Smooth muscle cell of trachea (primary cell): ENCODE results near the gene ZNF502. TPM values are rescaled to one million over a fixed set of nuclear protein-coding genes. Genes with fewer than 3 reads are reported as not detected.

Source experiments
- total RNA-seq: library from RNA; depleted of rRNA; stranded (reverse); fragments of >200 nt; gene quantifications from 2 replicates; pipeline ENCODE4 v1.2.1, GENCODE V29; 2014

Gene ZNF502
- 3.6 and 6.0 TPM in 2 replicates for total RNA-seq

DNA sequence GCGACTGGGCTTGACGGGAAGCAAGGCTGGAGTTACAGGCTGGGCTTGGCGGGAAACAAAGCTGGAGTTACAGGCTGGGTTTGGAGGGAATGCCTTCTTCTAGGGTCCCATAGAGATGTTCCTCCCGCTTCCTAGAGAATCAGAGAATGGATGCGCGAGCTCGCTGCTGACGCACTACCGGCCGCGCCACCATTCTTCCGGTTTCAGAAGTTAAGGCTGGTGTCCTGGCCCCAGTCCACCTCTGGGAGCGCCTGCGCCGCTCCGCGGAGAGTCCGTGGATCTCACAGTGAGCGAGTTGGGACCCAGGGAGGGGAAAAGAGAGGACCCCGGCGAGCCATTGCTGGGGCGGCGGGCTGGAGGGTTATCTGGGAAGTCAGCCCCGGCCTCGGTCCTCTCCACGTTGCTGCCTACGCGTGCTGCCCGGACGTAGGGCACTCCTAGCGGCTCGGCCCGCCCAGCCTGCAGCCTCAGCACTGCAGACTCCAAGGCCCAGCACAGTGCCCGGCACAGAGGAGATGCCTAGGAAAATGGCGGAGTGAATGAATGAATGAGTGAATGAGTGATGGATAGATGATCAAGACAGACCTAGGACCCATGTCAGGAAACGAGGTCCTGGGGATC, at the start of gene ZNF502:
TSS of gene ZNF502 (plus strand) at position 206 of the 621 bp plus-strand sequence. CDS start 7,602 bp downstream, outside the sequence.

DNA sequence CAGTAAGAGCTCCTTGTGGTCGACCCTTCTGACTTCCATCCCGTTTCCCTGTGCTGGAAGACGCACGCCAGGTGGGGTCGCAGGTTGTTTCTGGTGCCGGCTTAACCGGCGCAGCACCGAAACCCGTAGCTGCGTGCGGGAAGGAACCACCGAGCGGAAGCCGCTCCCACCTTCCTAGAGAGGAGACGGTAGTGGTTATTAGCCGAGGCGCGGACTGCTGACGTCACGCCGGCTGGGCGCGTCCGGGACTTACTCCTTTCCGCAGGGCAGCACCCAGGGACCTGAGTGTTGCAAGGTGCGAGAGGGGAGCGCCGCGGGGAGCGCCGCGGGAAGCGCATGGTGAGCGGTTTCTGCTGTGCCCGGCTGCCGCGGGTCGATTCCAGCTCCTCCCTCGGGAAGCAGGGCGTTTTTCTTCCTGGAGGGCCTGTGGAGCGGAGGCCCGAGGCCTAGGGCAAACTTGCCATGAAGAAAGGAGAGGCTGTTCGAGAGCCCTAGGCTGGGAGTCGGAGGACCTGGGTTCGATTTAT, 17.0 kb downstream of the ZNF502 start, which contains the start of gene ZNF501:
TSS of gene ZNF501 (plus strand) at position 252 of the 527 bp plus-strand sequence. CDS start 4,787 bp downstream, outside the sequence.

GRCh38 chr3:44761424-44762169, 49.1 kb downstream of the ZNF502 start, which contains the start of the genes KIAA1143 and KIF15:
Gene KIAA1143, minus strand, starts transcription at chr3:44761619. Its CDS starts 17 bp downstream, at chr3:44761602.
Gene KIF15, plus strand, starts transcription at chr3:44761794. Its CDS starts 72 bp downstream, at chr3:44761866.

Other genes starting within 250 kb of the ZNF502 start
- 9.9 and 10.5 TPM in 2 replicates for gene ZNF445, start 235.0 kb upstream of the ZNF502 start, total RNA-seq
- 9.0 and 11.1 TPM in 2 replicates for gene ZKSCAN7, start 157.5 kb upstream of the ZNF502 start, total RNA-seq
- 1.6 and 2.5 TPM in 2 replicates for gene ZNF660, start 127.7 kb upstream of the ZNF502 start, total RNA-seq
- 19.1 and 23.0 TPM in 2 replicates for gene ZNF197, start 87.6 kb upstream of the ZNF502 start, total RNA-seq
- gene ZNF35, start 63.9 kb upstream of the ZNF502 start, total RNA-seq, result 8.8 and 14.1 TPM in 2 replicates
- gene ZNF501, start 17.0 kb downstream of the ZNF502 start, total RNA-seq, result 6.3 and 7.6 TPM in 2 replicates
- 17.7 and 26.5 TPM in 2 replicates for gene KIAA1143, start 49.0 kb downstream of the ZNF502 start, total RNA-seq
- gene KIF15, start 49.1 kb downstream of the ZNF502 start, total RNA-seq, result 1.3 and 19.1 TPM in 2 replicates
- 19.7 and 22.8 TPM in 2 replicates for gene TMEM42, start 149.3 kb downstream of the ZNF502 start, total RNA-seq
- not detected in 2 replicates for gene TGM4, start 161.9 kb downstream of the ZNF502 start, total RNA-seq